CD4-positive, alpha-beta T cell treated with Interleukin-15 for 1 hour (primary cell): ENCODE measurements around the gene CD93.

Experiments
- DNase-seq: peaks from one replicate; pipeline ENCODE4 v3.0.0-alpha.2; 2020

The CD93 gene

DNA sequence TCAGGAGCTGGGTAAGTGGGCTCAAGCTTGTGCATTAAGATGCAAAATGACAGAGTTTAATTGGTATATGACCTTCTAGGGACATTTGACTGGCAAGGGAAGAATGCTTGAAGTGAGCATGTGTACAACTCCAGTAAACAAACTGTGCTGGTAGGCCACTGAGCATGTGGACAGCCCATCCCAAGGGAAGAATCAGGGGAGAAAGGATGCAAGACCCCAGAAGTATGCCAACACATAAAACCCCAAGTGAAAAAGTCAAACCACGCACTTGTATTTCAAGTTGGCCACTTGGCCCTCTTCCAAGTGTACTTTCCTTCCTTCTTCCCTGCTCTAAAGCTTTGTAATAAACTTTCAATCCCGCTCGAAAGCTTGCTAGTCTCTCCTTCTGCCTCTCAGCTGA is 26.3 kb downstream of the CD93 start:
- DNase-seq = no peak

DNA sequence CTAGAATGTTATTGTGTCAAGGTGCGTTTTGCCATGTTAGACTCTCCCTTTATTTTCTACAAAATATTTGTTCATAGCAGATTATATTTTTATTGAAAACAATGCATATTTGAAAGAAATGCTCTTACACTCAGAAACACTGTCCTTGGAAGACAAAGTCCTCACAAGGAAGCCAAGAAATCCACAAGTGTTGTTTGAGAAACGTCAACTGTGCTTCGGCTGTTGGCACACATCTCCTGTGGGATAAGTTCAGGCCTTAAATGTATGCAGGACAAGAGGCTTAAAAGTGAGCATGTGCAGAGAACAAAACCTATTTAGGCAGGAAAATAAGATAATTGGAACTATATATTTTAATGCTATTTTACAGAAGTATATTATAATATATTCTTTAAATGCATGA is 27.1 kb downstream of the CD93 start:
- no peak for DNase-seq

DNA sequence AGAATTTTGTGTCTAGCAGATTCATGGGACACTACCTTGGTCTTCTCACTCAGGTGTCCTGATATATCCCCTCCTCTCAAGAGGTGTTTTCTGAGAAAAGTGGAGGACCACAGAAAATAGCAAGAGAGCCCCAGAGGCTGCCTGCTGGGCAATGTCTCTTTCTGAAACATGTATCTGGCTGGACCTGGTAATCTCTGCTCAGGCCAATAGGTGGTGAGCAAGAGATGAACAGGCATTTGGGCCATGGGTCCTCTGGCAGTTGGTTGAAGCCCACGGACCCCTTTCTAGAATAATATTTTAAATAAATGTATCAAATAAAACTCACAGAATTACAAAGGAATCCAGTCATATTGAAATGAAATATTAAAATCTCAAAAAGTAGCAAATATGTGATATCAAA is 27.9 kb downstream of the CD93 start:
- DNase-seq = no peak

DNA sequence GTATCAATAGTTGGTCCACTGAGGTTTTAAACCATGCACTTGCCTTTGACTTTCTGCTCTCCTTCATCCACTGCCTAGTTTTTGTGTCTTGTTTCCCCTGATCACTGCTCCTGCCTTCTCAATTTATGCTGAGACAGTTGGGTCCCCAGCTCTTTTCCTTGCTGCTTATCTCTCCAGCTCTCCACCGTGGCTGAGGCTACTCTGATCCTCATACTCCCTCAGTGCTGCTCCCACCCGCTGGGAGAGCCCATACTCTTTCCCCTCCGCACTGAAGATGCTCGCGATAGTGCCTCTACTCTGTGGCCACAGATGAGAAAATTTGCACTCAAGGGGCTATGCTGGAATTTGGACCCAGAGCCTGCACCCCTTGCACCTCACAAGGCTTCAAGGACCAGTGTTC is 33.2 kb downstream of the CD93 start:
- no peak for DNase-seq

DNA sequence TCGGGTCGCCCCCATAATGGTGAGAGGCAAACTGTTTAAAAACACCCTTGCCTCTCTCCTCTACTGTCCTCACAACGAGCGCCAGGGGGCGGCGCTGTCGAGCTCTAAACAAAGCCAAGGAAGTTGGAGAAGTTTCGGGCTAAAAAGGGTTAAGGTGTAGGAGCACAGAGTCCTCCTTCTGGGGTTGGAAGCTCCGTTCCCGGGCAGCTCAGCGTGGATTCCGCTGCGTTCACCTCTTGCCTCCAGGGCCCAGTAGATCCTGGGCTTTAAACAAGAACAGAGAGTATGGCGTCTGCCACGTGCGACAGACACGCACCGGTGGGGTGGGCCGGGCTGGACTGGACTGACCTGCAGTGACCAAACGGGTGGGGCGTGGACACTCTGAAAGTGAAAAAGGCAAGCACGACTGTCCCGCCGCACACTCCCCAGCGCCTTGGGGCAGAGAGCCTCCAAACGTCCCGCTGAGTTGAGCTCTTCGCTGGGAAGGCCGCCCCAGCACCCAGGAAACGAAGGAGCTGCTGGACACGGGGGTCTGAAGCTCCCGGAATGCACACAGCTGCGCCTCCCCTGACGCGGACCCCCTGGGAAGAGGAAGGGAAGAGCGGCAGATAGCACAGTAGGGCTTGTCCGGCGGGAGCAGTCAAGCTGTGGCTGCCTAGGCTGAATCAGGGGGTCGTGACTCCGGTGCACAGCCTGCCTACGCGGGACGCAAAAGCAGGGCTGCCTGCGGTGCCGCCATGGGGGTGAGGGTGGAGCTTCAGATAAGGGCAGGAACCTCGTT is 35.1 kb downstream of the CD93 start:
- DNase-seq = peak; percentile 47

DNA sequence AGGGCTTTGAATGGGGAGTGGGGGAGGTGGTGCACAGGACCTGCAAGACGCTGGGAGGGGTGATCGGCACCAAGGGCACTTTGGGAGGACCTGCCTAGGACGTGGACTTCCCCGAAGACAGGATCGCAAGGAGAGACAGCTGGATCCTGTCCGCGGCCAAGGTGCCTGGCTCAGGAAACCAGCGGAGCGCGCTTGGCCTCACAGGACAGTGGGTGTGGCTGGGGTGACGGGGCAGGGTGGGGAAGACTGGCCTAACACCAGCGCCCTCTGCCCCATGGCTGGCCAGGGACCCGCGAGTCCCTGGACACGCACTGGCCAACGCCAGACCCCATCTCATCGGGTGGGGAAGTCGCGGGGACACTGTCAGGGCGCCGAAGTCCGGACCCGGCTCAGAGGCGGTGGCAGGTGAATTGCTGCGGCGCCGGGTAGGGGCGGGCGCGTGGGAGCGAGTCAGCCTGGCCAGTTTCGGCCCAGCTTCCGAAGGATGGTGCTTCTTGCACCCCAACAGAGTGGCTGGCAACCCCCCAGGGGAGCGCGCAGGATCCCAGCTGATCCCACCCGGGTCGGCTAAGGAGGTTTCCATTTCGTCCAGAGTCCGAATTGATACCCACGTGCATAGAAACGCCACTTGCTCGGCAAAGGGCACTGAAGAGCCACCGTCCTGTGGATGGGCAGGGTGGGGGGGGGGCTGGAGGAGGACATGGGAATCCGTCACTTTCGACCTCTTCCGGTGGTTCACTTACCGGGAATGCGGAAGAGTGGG is 35.9 kb downstream of the CD93 start:
- DNase-seq = peak; percentile 41

DNA sequence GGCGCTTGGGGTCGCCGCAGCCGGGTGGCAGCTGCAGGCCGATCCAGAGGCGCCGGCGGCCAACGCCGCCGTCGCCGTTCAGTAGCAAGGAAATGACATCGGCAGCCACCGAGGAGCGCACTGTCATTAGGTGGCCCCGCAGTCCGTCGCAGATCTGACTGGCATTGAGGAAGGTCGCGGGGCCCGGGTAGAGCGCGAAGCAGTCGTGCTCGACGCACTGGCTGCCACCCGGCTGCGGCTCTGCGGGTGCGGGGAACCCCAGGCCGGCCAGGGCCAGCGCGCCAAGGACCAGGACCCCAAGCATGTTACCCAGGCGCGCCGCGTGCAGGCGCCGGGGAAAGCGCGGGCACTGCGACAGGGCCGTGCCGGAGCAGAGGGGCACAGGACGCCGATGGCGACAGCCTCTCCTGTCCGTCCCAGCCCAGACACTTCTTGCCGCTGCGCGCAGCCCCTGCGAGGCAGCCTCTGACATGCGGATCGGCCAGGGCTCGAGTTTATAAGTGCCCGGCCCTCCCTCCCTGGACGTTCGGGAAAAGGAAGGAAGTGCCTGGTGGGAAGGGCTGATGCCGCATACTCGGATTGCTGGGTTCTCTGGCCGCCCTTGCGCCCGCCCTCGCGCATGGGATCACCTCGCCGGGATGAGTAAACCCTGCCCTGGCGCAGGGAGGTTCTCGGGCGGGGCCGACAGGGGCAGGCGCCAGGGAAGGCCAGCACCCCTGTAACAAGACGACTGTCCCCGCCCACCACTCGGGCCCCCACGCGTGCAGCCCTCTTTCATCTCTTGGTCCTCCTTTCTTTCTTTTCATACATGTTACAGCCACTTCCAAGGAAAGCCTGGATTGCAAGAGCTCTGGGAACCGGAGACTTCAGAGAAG is 36.7 kb downstream of the CD93 start, which contains the start of gene THBD:
Gene THBD, minus strand, starts transcription at position 472 of the 875 bp plus-strand sequence. Its CDS starts 168 bp downstream, at position 304.
- peak; percentile 42 for DNase-seq

DNA sequence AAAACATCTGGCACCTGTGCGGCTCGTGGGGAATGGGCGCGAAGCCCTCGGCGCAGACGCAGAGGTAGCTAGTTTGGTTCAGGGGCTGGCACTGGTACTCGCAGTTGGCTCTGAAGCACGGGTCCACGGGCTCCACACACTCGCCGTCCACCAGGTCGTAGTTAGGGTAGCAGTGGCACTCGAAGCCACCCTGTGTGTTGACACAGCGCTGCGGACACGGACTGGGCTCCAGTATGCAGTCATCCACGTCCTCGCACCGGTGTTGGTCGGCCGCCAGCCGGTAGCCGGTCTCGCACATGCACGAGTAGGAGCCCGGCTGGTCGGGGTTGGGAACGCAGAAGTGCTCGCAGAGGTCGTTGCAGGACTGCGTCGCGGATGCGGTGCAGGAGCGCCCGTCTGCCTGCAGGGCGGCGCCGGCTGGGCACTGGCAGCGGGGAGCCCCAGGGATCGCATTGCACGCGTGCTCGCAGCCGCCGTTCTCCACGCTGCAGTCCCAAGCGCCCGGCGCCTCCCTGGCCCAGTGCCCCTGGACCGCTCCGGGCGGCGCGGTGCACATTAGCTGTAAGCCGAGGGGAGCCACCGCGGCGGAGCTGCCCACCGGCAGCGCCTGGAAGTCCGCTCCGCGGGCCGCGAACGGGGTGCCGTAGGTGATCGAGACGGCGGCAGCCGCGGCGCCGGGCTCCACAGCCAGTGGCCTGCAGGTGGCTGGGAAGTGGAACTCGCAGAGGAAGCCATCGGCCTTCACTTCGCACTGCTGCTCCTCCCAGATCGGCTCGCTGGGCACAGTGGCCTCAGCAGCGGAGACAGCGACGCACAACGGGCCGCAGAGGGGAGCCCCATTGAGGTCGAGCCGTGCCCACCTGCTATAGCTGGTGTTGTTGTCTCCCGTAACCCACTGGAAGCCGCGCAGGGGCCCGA is 37.6 kb downstream of the CD93 start:
- DNase-seq = peak; percentile 57

DNA sequence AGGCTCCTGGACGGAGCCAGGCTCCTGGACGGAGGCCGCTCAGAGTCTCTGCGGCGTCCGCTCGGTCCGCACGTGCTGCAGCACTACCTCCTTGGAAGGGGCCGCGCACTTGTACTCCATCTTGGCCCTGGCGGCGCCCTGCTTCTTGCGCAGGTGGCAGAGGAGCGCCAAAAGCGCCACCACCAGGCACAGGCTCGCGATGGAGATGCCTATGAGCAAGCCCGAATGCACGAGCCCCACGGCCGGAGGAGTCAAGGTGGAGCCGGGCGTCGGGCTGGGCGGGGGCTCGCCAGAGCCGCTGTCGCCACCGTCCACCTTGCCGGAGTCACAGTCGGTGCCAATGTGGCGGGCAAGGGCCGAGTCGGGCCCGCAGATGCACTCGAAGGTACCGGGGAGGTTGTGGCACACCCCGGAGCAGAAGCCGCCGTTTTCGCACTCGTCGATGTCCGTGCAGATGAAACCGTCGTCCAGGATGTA is 38.3 kb downstream of the CD93 start:
- no peak for DNase-seq

DNA sequence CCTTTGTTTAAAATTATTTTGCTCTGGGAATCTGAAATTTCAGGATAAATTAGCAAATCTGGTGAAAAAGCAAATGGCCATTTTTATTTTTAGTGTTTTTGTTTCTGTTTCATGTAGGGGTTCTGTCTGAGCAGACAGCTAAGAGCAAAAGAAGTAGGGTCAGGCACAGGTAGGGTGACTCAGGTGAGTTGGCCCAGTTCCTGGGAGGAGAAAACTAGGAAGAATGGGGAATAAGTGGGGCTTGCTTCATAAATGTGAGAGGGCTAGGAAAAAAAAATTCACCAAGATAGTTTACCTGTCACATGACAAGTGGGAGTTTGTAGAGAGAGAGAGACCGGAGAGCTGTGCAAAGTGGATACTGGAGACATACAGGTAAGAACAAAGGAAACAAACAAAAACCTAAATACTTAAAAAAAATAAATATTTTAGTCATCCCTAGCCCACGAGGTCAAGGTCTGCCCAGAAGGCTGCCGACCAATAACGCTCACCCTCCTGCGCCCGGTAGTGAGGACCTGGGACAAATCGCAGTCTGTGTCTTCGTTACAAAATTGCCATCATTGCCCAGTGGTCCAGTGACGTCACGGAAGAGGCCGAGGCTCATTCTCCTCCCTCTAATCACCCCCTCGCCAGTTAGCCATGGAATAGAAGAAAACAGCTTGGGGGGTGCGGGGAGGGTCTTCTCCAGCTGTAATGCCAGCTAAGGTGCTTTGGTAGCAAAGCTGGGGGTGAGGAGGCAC is 39.0 kb downstream of the CD93 start:
- DNase-seq = no peak

DNA sequence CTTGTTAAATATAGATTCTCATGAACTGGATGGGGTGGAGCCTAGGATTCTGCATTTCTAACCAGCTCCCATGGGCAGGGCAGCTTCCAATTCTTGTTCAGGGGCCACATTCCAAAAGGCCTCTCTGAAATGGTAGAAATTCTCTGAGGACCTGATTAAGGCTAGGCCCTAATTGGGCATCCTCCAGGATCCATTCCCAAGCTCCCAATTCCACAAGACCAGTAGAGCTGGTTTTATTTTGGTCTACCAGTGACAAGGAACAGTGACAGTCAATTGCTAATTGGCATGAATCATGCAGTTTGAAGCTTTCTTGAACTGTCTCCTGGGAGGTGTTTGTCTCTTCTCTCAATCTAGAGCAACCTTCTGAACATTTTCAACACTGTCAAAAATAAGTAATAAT is 39.7 kb downstream of the CD93 start:
- DNase-seq = no peak

DNA sequence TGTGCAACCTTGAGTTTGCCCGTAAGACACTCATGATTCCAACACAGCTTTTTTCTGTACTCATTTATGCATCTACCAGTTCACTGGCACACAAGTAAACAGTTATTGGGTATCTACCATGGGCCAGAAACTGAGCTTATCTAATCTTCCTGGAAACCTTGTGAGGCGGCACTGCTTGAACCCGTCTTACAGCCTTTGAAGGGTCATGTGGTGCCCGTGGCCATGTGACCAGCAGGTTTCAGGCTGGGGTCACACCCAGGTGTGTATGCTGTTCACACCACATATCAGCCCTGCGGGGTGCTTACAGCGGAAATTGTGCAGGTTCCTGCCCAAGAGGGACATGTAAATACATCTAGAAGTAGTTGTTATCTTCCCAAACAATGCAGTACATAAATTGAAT is 42.7 kb downstream of the CD93 start:
- no peak for DNase-seq

DNA sequence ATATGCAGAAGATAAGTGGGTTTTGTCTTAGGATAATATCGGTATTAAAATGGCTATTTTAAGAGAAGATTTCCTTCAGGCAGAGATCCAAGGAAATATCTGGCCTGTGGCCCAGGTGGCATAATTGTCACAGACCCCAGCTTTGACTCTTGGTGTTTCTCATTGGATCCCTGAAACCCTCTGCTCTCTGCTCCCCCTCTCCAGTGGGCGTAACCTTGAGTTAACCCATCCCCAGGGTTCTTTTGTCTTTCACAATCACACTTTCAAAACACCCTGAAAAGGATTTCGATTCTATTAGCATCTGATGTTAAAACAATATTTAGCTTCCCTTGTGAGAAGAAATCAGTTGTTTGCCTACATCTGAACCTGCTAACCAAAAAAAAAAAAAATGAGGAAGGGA is 43.9 kb downstream of the CD93 start:
- no peak for DNase-seq

DNA sequence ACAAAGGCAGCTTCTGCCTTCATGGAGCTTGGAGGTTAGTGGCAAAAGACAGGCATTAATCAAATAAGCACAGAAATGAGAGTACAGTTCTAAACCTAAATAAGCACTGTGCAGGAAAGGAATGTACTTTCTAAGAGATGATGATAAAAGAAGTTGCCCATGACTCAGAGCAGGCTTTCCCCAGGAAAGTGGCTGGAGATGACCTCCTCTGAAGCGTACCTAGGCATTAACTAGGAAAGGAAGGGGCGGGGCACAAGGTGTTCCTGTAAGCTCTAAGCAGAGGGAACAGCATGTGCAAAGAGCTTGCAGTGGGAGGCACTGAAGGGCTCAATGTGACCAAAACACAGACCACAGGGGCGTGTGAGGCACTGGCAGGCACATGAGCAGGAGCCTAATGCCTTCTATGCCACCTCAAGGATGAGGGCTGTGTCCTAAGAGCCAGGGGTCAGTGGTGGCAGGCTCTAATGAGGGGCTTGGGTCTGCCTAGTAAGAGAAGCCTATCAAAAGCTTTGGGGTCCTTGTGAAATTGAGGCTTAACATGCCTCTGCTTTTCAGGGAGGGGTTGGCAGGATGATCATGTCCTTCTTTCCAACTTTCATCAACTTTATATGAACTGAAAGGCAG is 46.1 kb downstream of the CD93 start:
- no peak for DNase-seq

DNA sequence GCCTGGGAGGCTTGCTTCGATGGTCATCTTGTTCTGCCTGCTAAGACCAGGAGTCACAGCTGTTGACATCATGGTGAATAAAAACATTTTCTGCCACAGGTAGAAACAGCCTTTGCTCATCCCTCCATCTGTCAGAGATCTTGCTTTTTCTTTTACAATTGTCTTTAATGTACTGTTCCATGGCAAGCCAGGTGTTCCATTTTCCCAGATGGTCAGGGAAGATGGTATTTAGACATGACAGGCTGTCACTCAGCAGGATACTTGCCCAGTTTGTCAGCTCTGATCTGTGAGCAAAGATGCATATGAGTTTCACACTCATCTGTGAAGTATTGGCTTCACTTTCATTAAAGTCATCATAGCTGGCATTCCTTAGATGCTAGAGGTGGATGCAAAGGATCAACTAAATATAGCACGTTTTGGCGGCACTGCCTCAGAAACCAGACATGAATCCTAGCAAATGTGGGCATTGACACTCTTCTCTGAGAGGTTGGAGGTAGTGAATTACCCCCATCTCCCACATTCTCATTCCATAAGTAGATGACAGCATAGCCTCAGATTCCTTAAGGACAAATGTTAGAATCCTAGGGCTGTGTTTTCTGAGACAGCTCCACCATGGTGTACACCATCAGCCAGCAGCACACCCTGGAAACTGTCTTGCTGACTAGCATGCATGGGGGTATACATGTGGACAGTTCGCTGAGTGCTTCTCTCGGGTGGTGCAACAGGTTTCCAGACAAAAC is 46.8 kb downstream of the CD93 start:
- DNase-seq = no peak

DNA sequence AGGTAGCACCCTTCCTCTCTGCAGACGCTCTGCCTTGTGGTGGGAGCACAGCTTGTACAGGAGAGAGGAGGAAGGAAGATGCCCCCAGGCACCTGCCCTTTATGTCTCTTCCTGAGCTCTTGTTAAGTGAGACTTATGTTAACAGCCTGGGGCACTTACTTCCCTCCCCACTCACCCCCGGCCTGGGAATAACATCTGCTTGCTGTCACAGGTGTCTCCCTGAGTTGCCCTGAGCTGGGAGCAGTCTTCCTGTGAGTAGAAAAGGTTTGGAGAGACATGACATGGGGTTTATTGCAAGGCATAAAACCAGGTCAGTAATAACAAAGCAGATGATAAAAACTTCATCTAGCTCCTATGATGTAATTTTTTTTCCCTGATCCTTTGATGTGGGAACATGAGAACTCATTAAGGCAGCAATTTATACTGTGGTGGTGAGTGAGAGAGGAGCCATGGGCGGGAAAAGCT is 49.1 kb downstream of the CD93 start:
- DNase-seq = no peak

DNA sequence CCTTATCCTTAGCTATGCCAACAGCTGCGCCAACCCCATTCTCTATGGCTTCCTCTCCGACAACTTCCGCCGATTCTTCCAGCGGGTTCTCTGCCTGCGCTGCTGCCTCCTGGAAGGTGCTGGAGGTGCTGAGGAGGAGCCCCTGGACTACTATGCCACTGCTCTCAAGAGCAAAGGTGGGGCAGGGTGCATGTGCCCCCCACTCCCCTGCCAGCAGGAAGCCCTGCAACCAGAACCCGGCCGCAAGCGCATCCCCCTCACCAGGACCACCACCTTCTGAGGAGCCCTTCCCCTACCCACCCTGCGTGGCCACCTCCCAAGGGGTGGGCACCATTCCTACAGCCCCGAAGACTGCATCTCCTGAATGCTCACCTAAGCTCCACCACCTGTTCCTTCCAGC is 49.8 kb downstream of the CD93 start:
- no peak for DNase-seq

DNA sequence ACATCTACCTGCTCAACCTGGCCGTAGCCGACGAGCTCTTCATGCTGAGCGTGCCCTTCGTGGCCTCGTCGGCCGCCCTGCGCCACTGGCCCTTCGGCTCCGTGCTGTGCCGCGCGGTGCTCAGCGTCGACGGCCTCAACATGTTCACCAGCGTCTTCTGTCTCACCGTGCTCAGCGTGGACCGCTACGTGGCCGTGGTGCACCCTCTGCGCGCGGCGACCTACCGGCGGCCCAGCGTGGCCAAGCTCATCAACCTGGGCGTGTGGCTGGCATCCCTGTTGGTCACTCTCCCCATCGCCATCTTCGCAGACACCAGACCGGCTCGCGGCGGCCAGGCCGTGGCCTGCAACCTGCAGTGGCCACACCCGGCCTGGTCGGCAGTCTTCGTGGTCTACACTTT is 50.4 kb downstream of the CD93 start:
- DNase-seq = no peak

DNA sequence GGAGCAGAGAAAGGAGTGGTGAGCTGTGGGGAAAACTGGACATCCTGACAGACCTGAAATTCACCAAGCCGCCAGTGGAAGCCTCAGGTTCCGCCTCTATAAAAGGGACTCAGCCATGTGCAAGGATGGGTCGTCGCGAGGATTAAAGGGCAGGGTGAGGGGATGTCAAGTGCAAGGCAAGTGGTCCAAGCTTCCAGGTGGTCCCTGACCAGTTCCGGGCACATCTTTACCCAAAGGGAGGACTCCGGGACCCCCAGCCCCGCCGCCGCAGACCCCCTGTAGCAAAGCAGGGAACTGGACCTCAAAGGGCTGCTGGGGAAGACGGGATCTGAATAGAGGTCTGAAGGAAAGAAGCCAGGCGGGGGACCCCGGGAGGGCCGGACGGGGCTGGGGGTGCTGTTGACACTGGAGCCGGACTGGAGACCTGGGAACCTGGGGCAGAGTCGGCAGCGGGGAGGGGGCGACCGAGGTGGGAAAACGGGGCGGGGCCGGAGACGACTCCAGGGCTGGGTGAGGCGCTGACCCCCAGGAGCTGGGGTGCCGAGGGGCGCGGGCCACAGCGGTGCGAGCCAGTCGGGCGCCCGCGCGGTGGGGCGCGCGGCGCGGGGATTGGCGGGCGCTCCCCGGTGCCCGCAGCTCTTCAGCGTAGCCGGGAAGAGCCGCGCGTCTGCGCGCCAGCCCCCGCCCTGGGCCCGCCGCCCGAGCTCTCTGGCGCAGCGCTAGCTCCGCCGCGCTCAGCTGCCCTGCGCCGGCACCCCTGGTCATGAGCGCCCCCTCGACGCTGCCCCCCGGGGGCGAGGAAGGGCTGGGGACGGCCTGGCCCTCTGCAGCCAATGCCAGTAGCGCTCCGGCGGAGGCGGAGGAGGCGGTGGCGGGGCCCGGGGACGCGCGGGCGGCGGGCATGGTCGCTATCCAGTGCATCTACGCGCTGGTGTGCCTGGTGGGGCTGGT is 51.1 kb downstream of the CD93 start, which contains the start of gene SSTR4:
Gene SSTR4, plus strand, starts transcription at position 592 of the 951 bp plus-strand sequence. Its CDS starts 172 bp downstream, at position 764.
- no peak for DNase-seq
